H1 (cell line): ENCODE measurements around the gene GAS7. TPM values are rescaled to one million over a fixed set of nuclear protein-coding genes. Genes with fewer than 3 reads are reported as not detected.

ENCODE experiments used
- CTCF ChIA-PET: fragments of 300-600 bp; sonication (Branson Sonifier 250); formaldehyde crosslinking; loops from one replicate; lab custom pipeline; 2021; ENCODE audit not compliant: partially characterized antibody; lab: Charles Lee
- POLR2A ChIA-PET: fragments of 300-600 bp; sonication (Branson Sonifier 250); formaldehyde crosslinking; loops from one replicate; lab custom pipeline; 2021; ENCODE audit warnings: inconsistent platforms; ENCODE audit not compliant: partially characterized antibody; lab: Charles Lee
- DNase-seq, 2 experiments: peaks; one replicate each; pipeline versions ENCODE4 v3.0.0 to v3.0.0-alpha.2; 2010 to 2022; ENCODE audit warnings: low spot score in 2 of 2, low read depth in 1 of 2, mixed read lengths in 1 of 2
- FAIRE-seq: peaks from 2 replicates; lab custom pipeline; 2011; peaks lifted over from hg19 to GRCh38; lab: Jason Lieb, UNC
- H2AFZ ChIP-seq: 2 replicates; pipeline ENCODE4 v1.8.1; 2012; ENCODE audit warnings: low read length, inconsistent platforms
- H2AK5ac ChIP-seq: 2 replicates; pipeline ENCODE4 v1.6.1; 2013; ENCODE audit warnings: low read depth, low read length
- H2BK120ac ChIP-seq: replicated peaks from 2 replicates; pipeline ENCODE3; 2013; ENCODE audit warnings: low read depth, low read length, inconsistent platforms
- H2BK12ac ChIP-seq: 2 replicates; pipeline ENCODE4 v1.6.1; 2013; ENCODE audit warnings: low read depth, low read length
- H2BK15ac ChIP-seq: 2 replicates; pipeline ENCODE4 v1.6.1; 2013; ENCODE audit warnings: low read length
- H2BK20ac ChIP-seq: 2 replicates; pipeline ENCODE4 v1.6.1; 2013; ENCODE audit warnings: low read length
- H2BK5ac ChIP-seq: 2 replicates; pipeline ENCODE4 v1.6.1; 2013; ENCODE audit warnings: low read depth, low read length
- H3K14ac ChIP-seq: 2 replicates; pipeline ENCODE4 v1.6.1; 2013; ENCODE audit warnings: inconsistent platforms; ENCODE audit not compliant: insufficient read length
- H3K18ac ChIP-seq: 2 replicates; pipeline ENCODE4 v1.6.1; 2013; ENCODE audit warnings: low read length; ENCODE audit errors: extremely low read depth
- H3K23ac ChIP-seq: 2 replicates; pipeline ENCODE4 v1.6.1; 2013; ENCODE audit warnings: inconsistent platforms; ENCODE audit not compliant: insufficient read length
- H3K23me2 ChIP-seq: 2 replicates; pipeline ENCODE4 v1.6.1; 2013; ENCODE audit warnings: low read depth, low read length
- H3K27ac ChIP-seq: 2 replicates; pipeline ENCODE4 v1.6.1; 2011; ENCODE audit warnings: low read depth, low read length, inconsistent platforms
- H3K27me3 ChIP-seq, 4 experiments: replicated peaks in 1 of 4; 1 replicate in 1 of 4; 2 replicates in 3 of 4; pipeline versions ENCODE4 v1.6.1 to v1.8.1; 2011 to 2013; ENCODE audit warnings: low read length in 3 of 4, mild to moderate bottlenecking in 3 of 4, inconsistent platforms in 2 of 4, mixed read lengths in 2 of 4, moderate library complexity in 1 of 4; ENCODE audit not compliant: control insufficient read depth in 3 of 4, insufficient read depth in 3 of 4; ENCODE audit errors: extremely low read depth in 1 of 4
- H3K36me3 ChIP-seq, 4 experiments: 2 replicates each; pipeline versions ENCODE4 v1.6.1 to v1.8.1; 2011 to 2013; ENCODE audit warnings: mild to moderate bottlenecking in 4 of 4, low read length in 3 of 4, moderate library complexity in 2 of 4, control low read depth in 1 of 4, inconsistent platforms in 1 of 4; ENCODE audit not compliant: insufficient read depth in 4 of 4, control insufficient read depth in 2 of 4
- H3K4ac ChIP-seq: replicated peaks from 2 replicates; pipeline ENCODE3; 2013; ENCODE audit warnings: low read length, low read depth, mixed read lengths, inconsistent platforms; ENCODE audit not compliant: insufficient read length
- H3K4me1 ChIP-seq, 4 experiments: replicated peaks in 1 of 4; 1 replicate in 1 of 4; 2 replicates in 3 of 4; pipeline versions ENCODE4 v1.6.1 to v1.8.1; 2011 to 2013; ENCODE audit warnings: low read length in 3 of 4, inconsistent platforms in 2 of 4, mixed read lengths in 1 of 4; ENCODE audit not compliant: insufficient read depth in 4 of 4, control insufficient read depth in 3 of 4
- H3K4me2 ChIP-seq, 2 experiments: 2 replicates each; pipeline versions ENCODE4 v1.6.1 to v1.8.1; 2011 to 2013; ENCODE audit warnings: low read depth in 2 of 2, low read length in 2 of 2, control low read depth in 1 of 2, inconsistent platforms in 1 of 2, mild to moderate bottlenecking in 1 of 2; ENCODE audit not compliant: insufficient read depth in 1 of 2
- H3K4me3 ChIP-seq, 4 experiments: fragments of 200-600, 300-600 bp in 1 of 4; sonication (generic), shearing (Covaris generic), sonication (Bioruptor Twin) in 1 of 4; 2 replicates each; pipeline versions ENCODE4 v1.5.1 to v1.8.1; 2011 to 2016; ENCODE audit warnings: low read length in 4 of 4, low read depth in 3 of 4, control low read depth in 2 of 4, inconsistent platforms in 2 of 4, mild to moderate bottlenecking in 2 of 4, mixed read lengths in 1 of 4, moderate library complexity in 1 of 4; ENCODE audit not compliant: insufficient read depth in 2 of 4; ENCODE audit errors: extremely low read depth in 1 of 4
- H3K56ac ChIP-seq: replicated peaks from 2 replicates; pipeline ENCODE3; 2013; ENCODE audit warnings: low read depth, mild to moderate bottlenecking, mixed read lengths, low read length, inconsistent platforms; ENCODE audit not compliant: insufficient read length
- H3K79me1 ChIP-seq: 2 replicates; pipeline ENCODE4 v1.6.1; 2013; ENCODE audit warnings: low read depth, low read length, control low read depth
- H3K79me2 ChIP-seq, 2 experiments: 2 replicates each; pipeline versions ENCODE4 v1.6.1 to v1.8.1; 2012 to 2013; ENCODE audit warnings: low read length in 2 of 2, mild to moderate bottlenecking in 2 of 2, inconsistent platforms in 1 of 2; ENCODE audit not compliant: insufficient read depth in 2 of 2, control insufficient read depth in 1 of 2
- H3K9ac ChIP-seq, 4 experiments: replicated peaks in 1 of 4; 1 replicate in 1 of 4; 2 replicates in 3 of 4; pipeline versions ENCODE4 v1.6.1 to v1.8.1; 2011 to 2013; ENCODE audit warnings: low read depth in 3 of 4, low read length in 3 of 4, control low read depth in 2 of 4, mild to moderate bottlenecking in 2 of 4, moderate library complexity in 2 of 4, inconsistent platforms in 1 of 4; ENCODE audit errors: extremely low read depth in 1 of 4
- H3K9me3 ChIP-seq, 2 experiments: 2 replicates each; pipeline versions ENCODE4 v1.6.1 to v1.8.1; 2012 to 2013; ENCODE audit warnings: mild to moderate bottlenecking in 2 of 2, moderate library complexity in 2 of 2, control low read depth in 1 of 2, inconsistent platforms in 1 of 2, low read depth in 1 of 2, low read length in 1 of 2, mixed read lengths in 1 of 2; ENCODE audit not compliant: insufficient read depth in 2 of 2
- H4K20me1 ChIP-seq, 2 experiments: replicated peaks in 1 of 2; 2 replicates each; pipeline versions ENCODE3 to v1.8.1; 2011 to 2013; ENCODE audit warnings: inconsistent platforms in 2 of 2, low read length in 2 of 2, mild to moderate bottlenecking in 1 of 2; ENCODE audit not compliant: insufficient read depth in 2 of 2, control insufficient read depth in 1 of 2
- H4K5ac ChIP-seq: 2 replicates; pipeline ENCODE4 v1.6.1; 2013; ENCODE audit warnings: low read length, low read depth, mixed read lengths, inconsistent platforms; ENCODE audit not compliant: insufficient read length
- H4K8ac ChIP-seq: 2 replicates; pipeline ENCODE4 v1.8.0; 2013; ENCODE audit warnings: mild to moderate bottlenecking, moderate library complexity, low read length, inconsistent platforms; ENCODE audit not compliant: insufficient read depth; ENCODE audit errors: extremely low read depth
- H4K91ac ChIP-seq: replicated peaks from 2 replicates; pipeline ENCODE3; 2013; ENCODE audit warnings: low read length, mixed read lengths, inconsistent platforms; ENCODE audit not compliant: insufficient read length
- BACH1 ChIP-seq: IDR thresholded peaks from 2 replicates; pipeline ENCODE4 v1.6.1; 2012; ENCODE audit warnings: low read length, improper control_type of control experiment
- GABPA ChIP-seq: IDR thresholded peaks from 2 replicates; pipeline ENCODE4 v1.6.1; 2011; ENCODE audit warnings: mild to moderate bottlenecking, low read length, moderate library complexity, borderline replicate concordance; ENCODE audit not compliant: insufficient read depth
- JUND ChIP-seq: IDR thresholded peaks from 2 replicates; pipeline ENCODE4 v1.6.1; 2011; ENCODE audit warnings: mild to moderate bottlenecking, improper control_type of control experiment, low read length
- KDM4A ChIP-seq: IDR thresholded peaks from one replicate; pipeline ENCODE4 v1.7.1; 2012; ENCODE audit warnings: low read depth, mild to moderate bottlenecking, moderate library complexity, low read length, inconsistent platforms; ENCODE audit not compliant: severe bottlenecking
- KDM5A ChIP-seq: fragments of 200-600 bp; IDR thresholded peaks from 2 replicates; pipeline ENCODE4 v1.7.1; 2012; ENCODE audit warnings: mild to moderate bottlenecking, low read length, inconsistent platforms, mixed read lengths
- NRF1 ChIP-seq: IDR thresholded peaks from 2 replicates; pipeline ENCODE4 v1.6.1; 2011; ENCODE audit warnings: mild to moderate bottlenecking, low read depth, low read length, improper control_type of control experiment
- POU5F1 ChIP-seq: IDR thresholded peaks from 2 replicates; pipeline ENCODE4 v1.6.1; 2011; ENCODE audit warnings: low read depth, mild to moderate bottlenecking, low read length, moderate library complexity
- SRF ChIP-seq: IDR thresholded peaks from 2 replicates; pipeline ENCODE4 v1.6.1; 2011; ENCODE audit warnings: mild to moderate bottlenecking, low read depth, low read length, moderate library complexity
- TEAD4 ChIP-seq: IDR thresholded peaks from 2 replicates; pipeline ENCODE4 v1.6.1; 2012; ENCODE audit warnings: low read depth, low read length, inconsistent platforms, mixed read lengths
- YY1 ChIP-seq: IDR thresholded peaks from 2 replicates; pipeline ENCODE4 v1.6.1; 2011; ENCODE audit warnings: low read depth, mild to moderate bottlenecking, low read length
- WGBS, 2 experiments: shearing (Covaris generic) in 1 of 2; methylation state at CpG; one replicate each; pipeline versions ENCODE4 v1.1.6 to v1.1.7; 2013 to 2015; ENCODE audit warnings: low lambda C conversion rate in 2 of 2, mixed read lengths in 2 of 2, inconsistent platforms in 1 of 2, low coverage in 1 of 2, missing lambda C conversion rate in 1 of 2; ENCODE audit not compliant: insufficient replicate concordance in 2 of 2, insufficient coverage in 1 of 2, insufficient read length in 1 of 2; ENCODE audit errors: extremely low coverage in 1 of 2, missing lambda C conversion rate in 1 of 2; 5-methylcytosine and 5-hydroxymethylcytosine counted together
- polyA plus RNA-seq, 7 experiments: library from polyadenylated mRNA; depleted of rRNA in 3 of 7; stranded (reverse) in 5 of 7; unstranded in 2 of 7; fragments of >200 nt in 5 of 7; fragments of 200-250 nt in 2 of 7; gene quantifications; 1 replicate in 5 of 7; 2 replicates in 1 of 7; 4 replicates in 1 of 7; pipeline versions ENCODE4 v1.2.1 to v1.2.3, GENCODE V29; 2011 to 2013; ENCODE audit warnings: missing spikeins in 2 of 7, mixed read lengths in 2 of 7
- total RNA-seq: library from RNA; stranded (reverse); fragmentation: NEBNext Ultra II Directional; extraction: Animal tissue kit (Norgen Biotek cat#: 25700); gene quantifications from 2 replicates; pipeline ENCODE4 v1.2.1, GENCODE V29; 2021
- TF ChIP-seq, protein P1 (sequence below): IDR thresholded peaks from 2 replicates; pipeline ENCODE4 v1.6.1; 2012; ENCODE audit warnings: inconsistent platforms

Gene GAS7
- total and polyA plus RNA-seq, 2 of the 8 experiments (the other 6 are each of a cell fraction or from before 2014, with no cell fraction given) = 5.0 to 14.5 TPM

GRCh38 chr17:10186771-10187410, 11.5 kb downstream of the GAS7 start:
- DNase-seq = no peak
- H2AK5ac ChIP-seq = no peak overlapping the region
- H3K14ac ChIP-seq = no peak overlapping the region
- no peaks in the 10 kb centered on the region for H3K9me3 ChIP-seq
- H3K9ac ChIP-seq = no peak overlapping the region
- H3K4me1 ChIP-seq = peaks cover 0 to 8% (median 5%) of the 10 kb centered on the region in 4 experiments; a peak in 6 of 7 replicates
- WGBS, 2 experiments = 88% methylated on average over 7 of the region's 7 CpGs; no CpG with 5 or more reads in 1 of the 2 experiments
- H3K4me2 ChIP-seq = no peak overlapping the region
- H2BK20ac ChIP-seq = no peak overlapping the region
- H3K27ac ChIP-seq = no peak overlapping the region
- H2BK5ac ChIP-seq = no peak overlapping the region
- peak overlapping the region; percentile 9; the same call in 1 of the 2 replicates for H2BK15ac ChIP-seq
- no peak overlapping the region for H2AFZ ChIP-seq
- H3K23ac ChIP-seq = no peak overlapping the region
- no peak overlapping the region for H2BK120ac ChIP-seq
- H4K91ac ChIP-seq = no peak overlapping the region
- H4K5ac ChIP-seq = no peak overlapping the region
- peaks cover 3% of the 10 kb centered on the region; the same call in 1 of the 2 replicates for H3K23me2 ChIP-seq
- TF ChIP-seq JUND (no peak), YY1 (no peak), GABPA (no peak), TEAD4 (no peak), KDM5A (no peak), BACH1 (no peak), SRF (no peak), KDM4A (no peak), POU5F1 (no peak), NRF1 (no peak)
- TF ChIP-seq, protein P1, sequence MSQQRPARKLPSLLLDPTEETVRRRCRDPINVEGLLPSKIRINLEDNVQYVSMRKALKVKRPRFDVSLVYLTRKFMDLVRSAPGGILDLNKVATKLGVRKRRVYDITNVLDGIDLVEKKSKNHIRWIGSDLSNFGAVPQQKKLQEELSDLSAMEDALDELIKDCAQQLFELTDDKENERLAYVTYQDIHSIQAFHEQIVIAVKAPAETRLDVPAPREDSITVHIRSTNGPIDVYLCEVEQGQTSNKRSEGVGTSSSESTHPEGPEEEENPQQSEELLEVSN = no peak
- TF ChIP-seq, all 59 proteins: peak for 0
- Histone ChIP-seq H3K27me3 (no peaks in the 10 kb centered on the region), H3K56ac (no peak overlapping the region), H4K8ac (no peak overlapping the region), H2BK12ac (0 out of 2 replicates have a peak overlapping the region, but pooled peaks have one; percentile 6), H3K36me3 (no peaks in the 10 kb centered on the region; a peak in 1 of 8 replicates), H4K20me1 (no peaks in the 10 kb centered on the region), H3K4me3 (no peak overlapping the region), H3K79me2 (no peaks in the 10 kb centered on the region), H3K4ac (no peak overlapping the region), H3K79me1 (no peaks in the 10 kb centered on the region), H3K18ac (no peak overlapping the region)
- CTCF ChIA-PET = interaction anchor here (0.6 to 1.1 kb wide), 3 partner anchors 11 to 600 kb away, joined by 3 read pairs; no protein-coding TSS in a partner anchor
- POLR2A ChIA-PET = no interaction called here
- no peak for FAIRE-seq
